Progenitor cell of endocrine pancreas (in vitro differentiated cells): Measurements from ENCODE around the gene TMEM59L. TPM values are rescaled to one million over a fixed set of nuclear protein-coding genes. Genes with fewer than 3 reads are reported as not detected.

Source experiments
- DNase-seq: peaks from one replicate; pipeline ENCODE4 v3.0.0; 2021; ENCODE audit warnings: low spot score; ENCODE audit not compliant: unreplicated experiment
- H3K27ac Mint-ChIP-seq: 2 replicates; pipeline ENCODE4 v1.8.0; 2021; ENCODE audit warnings: mild to moderate bottlenecking, moderate library complexity, mixed read lengths
- H3K27me3 Mint-ChIP-seq: 2 replicates; pipeline ENCODE4 v1.8.0; 2021; ENCODE audit warnings: mixed read lengths
- H3K36me3 Mint-ChIP-seq: 2 replicates; pipeline ENCODE4 v1.8.0; 2022; ENCODE audit warnings: mixed read lengths; ENCODE audit not compliant: insufficient read depth
- H3K4me1 Mint-ChIP-seq: 2 replicates; pipeline ENCODE4 v1.8.0; 2021; ENCODE audit warnings: low read depth, mixed read lengths
- H3K4me3 Mint-ChIP-seq: 2 replicates; pipeline ENCODE4 v1.8.0; 2021; ENCODE audit warnings: low read depth, mild to moderate bottlenecking, moderate library complexity, mixed read lengths
- H3K9me3 Mint-ChIP-seq: 2 replicates; pipeline ENCODE4 v1.8.0; 2021; ENCODE audit warnings: low read depth, mixed read lengths
- total RNA-seq: library from RNA; stranded (reverse); gene quantifications from 2 replicates; pipeline ENCODE4 v1.2.1, GENCODE V29; 2021
- TF ChIP-seq, protein P1 (sequence below): fragments of 200-600 bp; sonication (generic); IDR thresholded peaks from one replicate; pipeline ENCODE4 v1.5.0; 2021; ENCODE audit warnings: antibody characterized with exemption, mild to moderate bottlenecking; ENCODE audit not compliant: unreplicated experiment

Gene TMEM59L
- total RNA-seq, 1 donor from 2014 or later = 6.4 TPM

- no peak for DNase-seq
- Mint-ChIP-seq H3K36me3 (peaks cover 1% of the 10 kb centered on the region), H3K27ac (no peak overlapping the region), H3K4me3 (no peak overlapping the region), H3K27me3 (no peaks in the 10 kb centered on the region), H3K9me3 (no peaks in the 10 kb centered on the region), H3K4me1 (peaks cover 2% of the 10 kb centered on the region)
- TF ChIP-seq, protein P1, sequence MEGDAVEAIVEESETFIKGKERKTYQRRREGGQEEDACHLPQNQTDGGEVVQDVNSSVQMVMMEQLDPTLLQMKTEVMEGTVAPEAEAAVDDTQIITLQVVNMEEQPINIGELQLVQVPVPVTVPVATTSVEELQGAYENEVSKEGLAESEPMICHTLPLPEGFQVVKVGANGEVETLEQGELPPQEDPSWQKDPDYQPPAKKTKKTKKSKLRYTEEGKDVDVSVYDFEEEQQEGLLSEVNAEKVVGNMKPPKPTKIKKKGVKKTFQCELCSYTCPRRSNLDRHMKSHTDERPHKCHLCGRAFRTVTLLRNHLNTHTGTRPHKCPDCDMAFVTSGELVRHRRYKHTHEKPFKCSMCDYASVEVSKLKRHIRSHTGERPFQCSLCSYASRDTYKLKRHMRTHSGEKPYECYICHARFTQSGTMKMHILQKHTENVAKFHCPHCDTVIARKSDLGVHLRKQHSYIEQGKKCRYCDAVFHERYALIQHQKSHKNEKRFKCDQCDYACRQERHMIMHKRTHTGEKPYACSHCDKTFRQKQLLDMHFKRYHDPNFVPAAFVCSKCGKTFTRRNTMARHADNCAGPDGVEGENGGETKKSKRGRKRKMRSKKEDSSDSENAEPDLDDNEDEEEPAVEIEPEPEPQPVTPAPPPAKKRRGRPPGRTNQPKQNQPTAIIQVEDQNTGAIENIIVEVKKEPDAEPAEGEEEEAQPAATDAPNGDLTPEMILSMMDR = no peak
Observed at GRCh38 chr19:18662972-18663732, 50.5 kb downstream of the TMEM59L start.

GRCh38 chr19:18663940-18664530 is 51.4 kb downstream of the TMEM59L start:
- Mint-ChIP-seq H3K36me3 (peaks cover 1% of the 10 kb centered on the region), H3K9me3 (no peaks in the 10 kb centered on the region), H3K4me1 (peaks cover 2% of the 10 kb centered on the region), H3K27ac (no peak overlapping the region), H3K27me3 (no peaks in the 10 kb centered on the region), H3K4me3 (no peak overlapping the region)
- TF ChIP-seq, protein P1 = no peak
- no peak for DNase-seq

GRCh38 chr19:18665771-18666202 is 53.1 kb downstream of the TMEM59L start:
- H3K27me3 Mint-ChIP-seq = no peaks in the 10 kb centered on the region
- TF ChIP-seq, protein P1 = no peak
- no peak for DNase-seq
- no peaks in the 10 kb centered on the region for H3K9me3 Mint-ChIP-seq
- no peak overlapping the region for H3K27ac Mint-ChIP-seq
- H3K4me1 Mint-ChIP-seq = peaks cover 2% of the 10 kb centered on the region
- H3K36me3 Mint-ChIP-seq = peaks cover 4% of the 10 kb centered on the region
- H3K4me3 Mint-ChIP-seq = no peak overlapping the region

GRCh38 chr19:18666317-18666716 is 53.6 kb downstream of the TMEM59L start:
- H3K4me3 Mint-ChIP-seq = no peak overlapping the region
- H3K9me3 Mint-ChIP-seq = no peaks in the 10 kb centered on the region
- peaks cover 2% of the 10 kb centered on the region for H3K4me1 Mint-ChIP-seq
- no peaks in the 10 kb centered on the region for H3K27me3 Mint-ChIP-seq
- no peak for DNase-seq
- TF ChIP-seq, protein P1 = no peak
- H3K36me3 Mint-ChIP-seq = peaks cover 4% of the 10 kb centered on the region
- H3K27ac Mint-ChIP-seq = no peak overlapping the region

GRCh38 chr19:18666784-18667183 is 54.1 kb downstream of the TMEM59L start:
- TF ChIP-seq, protein P1 = no peak
- Mint-ChIP-seq H3K36me3 (peaks cover 4% of the 10 kb centered on the region), H3K9me3 (no peaks in the 10 kb centered on the region), H3K4me3 (no peak overlapping the region), H3K27me3 (no peaks in the 10 kb centered on the region), H3K4me1 (peaks cover 2% of the 10 kb centered on the region), H3K27ac (no peak overlapping the region)
- DNase-seq = no peak
